Activated T-helper 1 cell treated with anti-CD3 and anti-CD28 coated beads, Interleukin-12 subunit alpha, Interleukin-12 subunit beta, Interleukin-2, Interleukin-4 antibody, amounts not matched to agents 30 ng/mL and 10 ng/mL and 1 ng/mL, durations not matched to agents 14 hours and 24 hours and 36 hours (primary cell): ENCODE data around the gene RPS6KL1. TPM values are rescaled to one million over a fixed set of nuclear protein-coding genes. Genes with fewer than 3 reads are reported as not detected.

Source experiments
- DNase-seq: peaks from one replicate; pipeline ENCODE4 v3.0.0; 2021; ENCODE audit warnings: low spot score
- H3K27ac Mint-ChIP-seq: one replicate; pipeline ENCODE4 v1.8.0; 2021; ENCODE audit warnings: mild to moderate bottlenecking, mixed read lengths
- H3K27me3 Mint-ChIP-seq: one replicate; pipeline ENCODE4 v1.8.0; 2022; ENCODE audit warnings: mild to moderate bottlenecking, moderate library complexity, mixed read lengths; ENCODE audit not compliant: insufficient read depth
- H3K36me3 Mint-ChIP-seq: one replicate; pipeline ENCODE4 v1.8.0; 2021; ENCODE audit warnings: low read depth, mixed read lengths
- H3K4me1 Mint-ChIP-seq: one replicate; pipeline ENCODE4 v1.8.0; 2021; ENCODE audit warnings: low read depth, mixed read lengths
- H3K4me3 Mint-ChIP-seq: one replicate; pipeline ENCODE4 v1.8.0; 2021; ENCODE audit warnings: mild to moderate bottlenecking, moderate library complexity, mixed read lengths
- H3K9me3 Mint-ChIP-seq: one replicate; pipeline ENCODE4 v1.8.0; 2021; ENCODE audit warnings: mixed read lengths
- intact Hi-C: fragments of 100-400 bp; cut with micrococcal nuclease; formaldehyde crosslinking; loops from one replicate; pipeline ENCODE4 v1.15.1; 2024
- total RNA-seq: library from RNA; stranded (reverse); gene quantifications from 2 replicates; pipeline ENCODE4 v1.2.3, GENCODE V29; 2022

The RPS6KL1 gene
- total RNA-seq, 1 donor from 2014 or later, result 11.6 TPM

DNA sequence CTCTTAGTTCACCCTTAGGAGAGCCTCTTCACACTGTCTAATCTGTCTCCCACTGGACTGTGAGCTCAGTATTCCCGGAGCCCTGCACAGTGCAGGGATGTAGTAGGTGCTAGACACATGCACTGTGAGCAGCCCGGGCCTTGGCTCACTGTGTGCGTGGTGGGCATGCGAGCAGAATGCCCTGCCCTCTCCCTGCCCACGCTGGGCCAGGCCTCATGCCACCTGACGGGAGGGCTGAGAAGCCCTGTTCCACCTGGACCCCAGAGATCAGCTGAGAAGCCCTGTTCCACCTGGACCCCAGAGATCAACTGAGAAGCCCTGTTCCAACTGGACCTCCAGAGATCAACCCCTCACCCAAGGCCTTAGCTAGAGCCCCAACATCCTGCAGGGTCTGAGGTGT is 10.9 kb downstream of the RPS6KL1 start:
- Mint-ChIP-seq H3K36me3 (no peaks in the 10 kb centered on the region), H3K27me3 (no peaks in the 10 kb centered on the region), H3K4me3 (no peak overlapping the region), H3K27ac (no peak overlapping the region), H3K4me1 (no peaks in the 10 kb centered on the region), H3K9me3 (no peaks in the 10 kb centered on the region)
- no peak for DNase-seq
- intact Hi-C loops, result no loop called here

DNA sequence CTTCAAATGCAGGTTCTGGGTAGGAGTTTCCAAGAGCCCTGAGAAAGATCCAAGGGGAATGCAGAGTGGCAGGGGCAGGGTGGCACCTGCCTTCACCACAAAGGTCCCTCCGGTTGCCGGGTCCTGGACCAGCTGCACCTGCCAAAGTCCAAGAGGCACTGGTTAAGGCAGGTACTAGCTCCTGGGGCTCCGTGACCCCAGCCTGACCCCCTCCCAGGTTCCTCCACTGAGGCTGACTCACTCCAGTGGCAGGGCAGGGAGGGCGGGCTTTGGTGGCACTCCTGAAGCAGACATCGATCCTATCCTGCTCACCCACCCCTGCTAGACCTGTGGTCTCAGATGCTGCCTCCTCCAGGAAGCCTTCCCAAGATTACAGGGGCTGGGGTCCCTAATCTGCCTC is 11.4 kb downstream of the RPS6KL1 start:
- H3K4me1 Mint-ChIP-seq, result no peaks in the 10 kb centered on the region
- H3K36me3 Mint-ChIP-seq, result no peaks in the 10 kb centered on the region
- no peaks in the 10 kb centered on the region for H3K27me3 Mint-ChIP-seq
- intact Hi-C loops, result no loop called here
- H3K9me3 Mint-ChIP-seq, result no peaks in the 10 kb centered on the region
- no peak overlapping the region for H3K4me3 Mint-ChIP-seq
- H3K27ac Mint-ChIP-seq, result no peak overlapping the region
- no peak for DNase-seq

DNA sequence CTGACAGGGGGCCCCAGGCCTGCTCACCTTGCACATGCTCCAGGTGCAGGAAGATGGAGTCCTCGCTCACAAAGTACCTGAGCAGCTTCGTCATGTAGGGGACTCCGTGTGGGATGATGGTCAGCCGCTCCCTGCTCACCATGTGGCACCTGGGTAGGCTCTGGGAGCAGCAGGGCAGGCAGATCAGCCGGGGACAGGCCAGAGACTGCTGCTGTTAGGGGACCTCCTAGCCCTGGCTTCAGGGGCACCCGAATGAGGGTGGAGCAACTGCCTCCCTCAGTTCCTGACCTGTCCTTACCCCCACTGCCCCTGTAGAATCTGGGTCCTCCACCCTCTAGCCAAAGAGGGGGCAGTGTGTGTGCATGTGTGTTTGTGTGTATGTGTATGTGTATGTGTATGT is 11.8 kb downstream of the RPS6KL1 start:
- DNase-seq, result no peak
- H3K4me1 Mint-ChIP-seq, result no peaks in the 10 kb centered on the region
- no peaks in the 10 kb centered on the region for H3K9me3 Mint-ChIP-seq
- intact Hi-C loops, result no loop called here
- no peak overlapping the region for H3K4me3 Mint-ChIP-seq
- H3K27me3 Mint-ChIP-seq, result no peaks in the 10 kb centered on the region
- no peaks in the 10 kb centered on the region for H3K36me3 Mint-ChIP-seq
- H3K27ac Mint-ChIP-seq, result no peak overlapping the region

DNA sequence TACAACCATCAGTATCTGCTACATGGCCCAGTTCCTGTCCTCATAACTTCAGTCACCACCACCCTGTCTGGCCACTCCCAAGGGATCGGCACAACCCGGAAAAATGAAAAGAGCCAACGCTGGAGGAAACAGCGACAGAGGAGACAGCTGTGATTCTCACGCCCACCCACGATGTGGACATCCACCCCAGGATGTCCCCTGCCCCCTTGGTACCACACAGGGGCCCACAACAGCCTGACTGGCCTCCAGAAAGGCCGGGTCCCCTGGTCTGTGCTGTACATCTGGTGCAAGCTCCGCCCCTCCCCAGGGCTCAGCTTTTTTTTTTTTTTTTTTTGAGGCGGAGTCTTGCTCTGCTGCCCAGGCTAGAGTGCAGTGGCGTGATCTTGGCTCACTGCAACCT is 12.5 kb downstream of the RPS6KL1 start:
- H3K4me1 Mint-ChIP-seq, result no peaks in the 10 kb centered on the region
- H3K27ac Mint-ChIP-seq, result no peak overlapping the region
- H3K4me3 Mint-ChIP-seq, result no peak overlapping the region
- H3K9me3 Mint-ChIP-seq, result no peaks in the 10 kb centered on the region
- H3K27me3 Mint-ChIP-seq, result no peaks in the 10 kb centered on the region
- intact Hi-C loops, result no loop called here
- no peak for DNase-seq
- H3K36me3 Mint-ChIP-seq, result no peaks in the 10 kb centered on the region

DNA sequence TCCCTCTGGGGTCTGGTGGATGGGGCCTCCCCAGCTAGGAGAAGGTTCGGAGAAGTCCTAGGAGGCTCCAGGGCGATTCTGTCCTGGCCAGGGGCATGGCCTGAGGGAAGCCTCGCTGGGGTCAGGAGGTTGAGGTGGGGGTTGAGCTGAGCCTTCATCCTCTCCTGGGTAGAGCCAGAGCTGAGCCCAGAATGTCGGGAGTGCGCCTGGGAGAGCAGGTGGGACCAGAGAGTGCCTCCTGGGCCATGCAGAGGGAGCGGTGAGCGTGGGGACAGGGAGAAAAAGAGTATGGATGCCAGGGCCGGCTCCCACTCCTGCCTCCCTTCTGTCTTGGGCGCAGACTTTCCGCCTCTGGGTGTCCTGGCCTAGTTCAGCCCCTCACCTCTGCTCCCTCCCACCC is 13.1 kb downstream of the RPS6KL1 start:
- DNase-seq, result no peak
- Mint-ChIP-seq H3K27ac (no peak overlapping the region), H3K27me3 (no peaks in the 10 kb centered on the region), H3K9me3 (no peaks in the 10 kb centered on the region), H3K4me1 (peaks cover under 1% of the 10 kb centered on the region), H3K4me3 (no peak overlapping the region), H3K36me3 (peaks cover under 1% of the 10 kb centered on the region)
- intact Hi-C loops, result no loop called here

DNA sequence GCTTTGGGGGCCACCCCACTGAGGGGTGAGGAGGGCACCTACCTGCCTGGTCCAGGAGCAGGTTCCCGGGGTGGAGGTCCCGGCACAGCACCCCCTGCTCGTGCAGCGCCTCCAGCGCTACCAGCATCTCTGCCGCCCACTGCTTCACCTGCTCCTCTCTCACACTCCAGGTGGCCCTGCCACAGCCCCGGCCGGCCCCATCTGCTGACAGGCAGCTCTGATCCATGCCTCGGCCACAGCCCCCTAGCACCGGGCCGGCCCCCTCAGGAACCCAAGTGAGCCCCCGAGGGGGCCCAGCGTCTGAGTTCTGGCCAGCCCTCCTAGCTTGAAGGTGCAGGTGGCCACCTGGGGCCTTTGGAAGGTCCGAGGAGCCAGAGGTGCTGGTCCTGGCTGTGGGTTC is 13.6 kb downstream of the RPS6KL1 start:
- no peak overlapping the region for H3K27ac Mint-ChIP-seq
- H3K36me3 Mint-ChIP-seq, result peaks cover 4% of the 10 kb centered on the region
- H3K4me3 Mint-ChIP-seq, result no peak overlapping the region
- intact Hi-C loops, result no loop called here
- no peak for DNase-seq
- H3K9me3 Mint-ChIP-seq, result no peaks in the 10 kb centered on the region
- peaks cover 4% of the 10 kb centered on the region for H3K4me1 Mint-ChIP-seq
- H3K27me3 Mint-ChIP-seq, result no peaks in the 10 kb centered on the region

DNA sequence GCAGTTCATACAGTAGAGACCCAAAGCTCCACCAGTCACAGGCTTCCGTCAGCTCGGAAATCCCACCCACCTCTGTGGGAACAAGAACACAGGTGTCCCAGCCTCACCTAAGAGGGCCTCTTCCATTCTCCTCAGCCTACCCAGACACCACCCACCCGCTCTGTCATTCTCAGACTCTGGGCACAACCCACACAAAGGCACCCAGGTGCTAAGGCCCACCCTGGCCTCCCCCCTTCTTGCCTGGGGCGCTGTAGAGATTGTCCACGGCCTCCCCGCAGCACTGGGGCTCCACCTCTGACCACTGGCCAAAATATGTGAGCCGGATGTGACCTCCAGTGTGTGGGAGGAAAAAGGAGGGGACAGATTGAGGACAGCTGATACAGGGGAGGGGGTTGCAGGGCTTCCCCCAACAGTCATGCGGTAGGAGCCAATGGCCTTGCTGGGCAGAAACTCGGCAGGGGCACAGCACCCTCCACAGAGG is 14.2 kb downstream of the RPS6KL1 start:
- Mint-ChIP-seq H3K27ac (no peak overlapping the region), H3K27me3 (no peaks in the 10 kb centered on the region), H3K4me3 (no peak overlapping the region), H3K36me3 (peaks cover 5% of the 10 kb centered on the region), H3K9me3 (no peaks in the 10 kb centered on the region), H3K4me1 (peaks cover 5% of the 10 kb centered on the region)
- no peak for DNase-seq
- intact Hi-C loops, result no loop called here

DNA sequence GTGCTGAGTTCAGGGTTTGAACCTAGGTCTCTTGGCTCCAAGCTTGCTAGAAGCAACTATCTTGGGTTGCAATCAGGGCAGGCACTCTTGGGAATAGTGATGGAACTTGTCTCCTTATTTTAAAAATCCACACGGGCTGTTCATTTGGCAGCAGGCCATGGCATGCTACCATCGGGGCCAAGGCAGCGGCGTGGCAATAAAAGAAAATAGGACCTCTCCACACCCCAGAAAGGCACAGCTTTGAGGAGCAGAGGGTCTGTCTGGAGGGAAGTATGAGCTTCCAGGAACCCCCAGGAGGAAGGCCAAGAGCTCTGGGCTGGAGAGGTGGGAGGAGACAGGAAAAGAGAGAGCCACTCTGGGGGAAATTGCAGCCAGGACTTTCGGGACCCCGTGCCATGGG is 15.3 kb downstream of the RPS6KL1 start:
- intact Hi-C loops, result no loop called here
- Mint-ChIP-seq H3K27ac (no peak overlapping the region), H3K4me1 (peaks cover 5% of the 10 kb centered on the region), H3K36me3 (peaks cover 9% of the 10 kb centered on the region), H3K27me3 (no peaks in the 10 kb centered on the region), H3K9me3 (no peaks in the 10 kb centered on the region), H3K4me3 (no peak overlapping the region)
- no peak for DNase-seq

DNA sequence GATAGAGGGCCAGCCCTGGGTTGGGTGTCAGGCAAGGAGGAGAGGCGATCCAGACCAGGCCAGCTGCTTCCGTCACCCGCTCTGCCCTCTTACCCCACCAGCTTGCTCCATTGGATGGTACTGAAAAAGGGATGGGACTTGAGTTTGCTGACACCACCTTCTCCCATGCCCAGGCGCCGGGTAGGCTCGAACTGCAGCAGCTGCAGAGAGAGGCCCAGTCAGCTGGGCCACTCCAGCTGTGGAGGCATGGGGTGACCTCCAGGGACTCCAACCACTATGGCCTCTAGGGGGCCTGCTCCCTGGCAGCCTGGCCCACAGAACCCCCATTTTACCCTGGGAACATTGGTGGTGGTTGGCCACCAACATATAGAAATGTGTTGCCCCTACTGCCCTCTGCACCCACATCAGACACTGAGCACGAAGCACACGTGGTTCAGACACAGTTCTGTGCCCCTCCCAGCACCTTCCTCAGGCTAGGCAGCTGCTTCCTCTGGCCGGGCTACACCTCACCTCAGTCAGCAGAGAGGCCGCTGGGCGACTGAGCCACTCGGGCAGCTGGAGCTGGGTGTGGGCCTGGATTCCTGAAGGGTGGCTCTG is 16.0 kb downstream of the RPS6KL1 start:
- Mint-ChIP-seq H3K4me1 (peaks cover 5% of the 10 kb centered on the region), H3K4me3 (no peak overlapping the region), H3K27ac (no peak overlapping the region), H3K36me3 (peaks cover 14% of the 10 kb centered on the region), H3K9me3 (no peaks in the 10 kb centered on the region), H3K27me3 (no peaks in the 10 kb centered on the region)
- DNase-seq, result no peak
- intact Hi-C loops, result no loop called here

DNA sequence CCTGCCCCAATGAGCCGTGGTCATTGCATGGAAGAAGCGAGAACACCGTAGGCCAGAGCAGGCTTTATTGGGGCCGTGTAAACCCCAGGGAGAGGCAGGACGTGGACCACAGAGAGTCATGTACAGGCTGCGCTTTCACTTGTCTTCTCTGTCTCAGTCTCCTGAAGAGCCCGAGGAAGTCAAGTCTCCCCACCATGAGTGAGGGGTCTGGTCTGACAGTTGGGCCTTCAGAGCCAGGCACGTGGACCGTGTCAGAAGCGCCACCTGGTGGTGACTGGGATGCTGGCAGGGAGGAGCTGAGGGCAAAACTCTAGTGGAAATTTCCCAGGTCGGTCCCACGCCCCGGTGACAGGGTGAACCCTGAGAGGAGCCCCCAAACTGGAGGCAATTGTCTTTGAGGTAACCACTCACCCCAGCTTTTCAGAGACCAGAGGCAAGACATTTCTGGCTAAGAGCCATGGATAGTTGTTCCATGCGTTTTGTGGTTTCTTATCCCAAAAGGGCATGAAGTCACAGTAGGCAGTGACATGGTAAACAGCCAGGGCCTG is 17.4 kb downstream of the RPS6KL1 start:
- Mint-ChIP-seq H3K4me3 (no peak overlapping the region), H3K4me1 (peaks cover 5% of the 10 kb centered on the region), H3K27ac (peak overlapping the region; percentile 40), H3K36me3 (peaks cover 19% of the 10 kb centered on the region), H3K9me3 (no peaks in the 10 kb centered on the region), H3K27me3 (no peaks in the 10 kb centered on the region)
- intact Hi-C loops, result loop anchor here (1.0 kb wide), 3 partner anchors 23 to 296 kb away; no protein-coding TSS in a partner anchor
- DNase-seq, result peak; percentile 61

DNA sequence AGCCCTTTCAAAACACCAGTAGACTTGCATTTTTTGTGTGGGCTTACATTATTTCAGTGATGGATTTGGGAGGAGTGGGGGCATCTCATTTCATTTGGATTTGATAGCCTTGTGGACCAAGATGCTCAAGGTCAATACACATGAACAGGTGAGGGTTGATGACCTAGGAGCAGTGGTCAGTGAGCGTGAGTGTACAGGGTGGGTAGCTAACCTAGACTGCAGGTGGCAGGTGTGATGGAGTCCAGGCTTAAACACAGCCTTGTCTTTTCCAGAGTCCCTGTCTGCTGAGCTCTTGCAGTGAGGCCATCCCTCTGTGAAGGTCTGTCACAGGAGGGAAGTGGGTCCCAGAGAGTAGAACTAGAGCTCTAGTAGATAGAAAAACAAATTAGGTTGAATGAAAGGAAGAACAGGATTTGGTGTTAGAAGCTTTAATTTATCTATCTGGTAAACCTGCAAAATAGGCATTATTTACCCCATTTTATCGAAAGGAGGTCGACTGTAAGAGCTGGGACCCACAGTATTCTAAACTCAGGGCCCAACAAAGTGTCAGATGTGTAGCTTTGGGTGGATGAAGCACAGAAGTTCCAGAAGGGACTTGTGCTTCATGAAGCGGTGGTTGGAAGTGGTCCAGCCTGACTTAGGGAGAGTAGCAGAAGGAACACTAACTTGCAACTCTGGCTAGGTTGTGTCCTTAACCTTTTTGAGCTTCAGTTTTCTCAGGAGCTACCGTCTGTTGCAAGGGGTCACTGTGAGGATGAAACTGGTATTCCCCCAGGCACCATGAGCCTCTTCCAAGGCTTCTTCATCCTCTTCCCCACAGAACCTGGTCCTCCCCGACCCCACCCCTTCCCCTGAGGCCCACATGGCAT is 18.2 kb downstream of the RPS6KL1 start:
- Mint-ChIP-seq H3K27me3 (no peaks in the 10 kb centered on the region), H3K36me3 (peaks cover 23% of the 10 kb centered on the region), H3K27ac (peak overlapping the region; percentile 59), H3K4me3 (no peak overlapping the region), H3K9me3 (no peaks in the 10 kb centered on the region), H3K4me1 (peaks cover 5% of the 10 kb centered on the region)
- intact Hi-C loops, result loop anchor here (1.0 kb wide), 3 partner anchors 23 to 296 kb away; no protein-coding TSS in a partner anchor
- DNase-seq, result no peak

DNA sequence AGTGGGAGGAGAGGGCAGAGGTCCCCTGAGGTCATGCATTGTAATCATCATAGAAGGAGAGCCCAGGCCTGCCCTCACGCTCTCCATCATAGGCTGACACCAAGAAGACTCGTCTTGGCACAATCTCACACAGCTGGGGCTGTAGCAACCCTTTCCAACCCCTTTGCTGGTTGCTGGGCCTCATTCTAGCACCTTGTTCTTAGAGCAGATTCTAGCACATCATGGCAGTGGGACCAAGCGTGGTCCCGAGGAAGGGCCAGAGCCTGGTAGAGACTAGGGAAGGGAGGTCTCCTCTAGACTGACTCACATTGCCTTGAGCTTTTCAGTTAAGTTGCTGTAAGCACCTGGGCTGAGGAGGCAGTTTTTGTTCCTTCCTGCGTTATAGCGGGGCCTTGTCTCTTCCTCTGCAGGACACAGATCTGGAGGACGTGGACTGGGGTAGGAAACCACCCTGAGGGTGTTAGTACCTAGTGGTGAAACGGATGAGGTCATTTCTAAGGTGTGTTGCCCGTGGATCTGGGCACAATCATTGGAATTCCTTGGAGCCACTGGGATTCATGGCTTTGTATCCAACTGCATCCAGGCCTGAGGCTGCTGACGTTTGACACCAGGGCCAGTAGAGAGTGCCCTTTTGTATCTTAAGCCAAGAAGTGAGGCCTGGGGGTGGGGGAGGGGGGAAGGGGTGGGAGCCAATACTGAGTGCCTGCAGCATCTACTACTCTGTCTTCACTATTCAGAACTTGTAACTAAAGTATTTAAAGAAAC is 19.9 kb downstream of the RPS6KL1 start:
- no peak overlapping the region for H3K4me3 Mint-ChIP-seq
- H3K4me1 Mint-ChIP-seq, result peaks cover 5% of the 10 kb centered on the region
- peaks cover 41% of the 10 kb centered on the region for H3K36me3 Mint-ChIP-seq
- H3K9me3 Mint-ChIP-seq, result no peaks in the 10 kb centered on the region
- H3K27me3 Mint-ChIP-seq, result no peaks in the 10 kb centered on the region
- intact Hi-C loops, result no loop called here
- H3K27ac Mint-ChIP-seq, result no peak overlapping the region
- no peak for DNase-seq
